Activated T-cell treated with anti-CD3 and anti-CD28 coated beads, Interleukin-2, amount 50 U/mL, for 48 hours (primary cell): ENCODE measurements around the gene PSME2.

Experiments used
- DNase-seq, 2 experiments: peaks; one replicate each; pipeline ENCODE4 v3.0.0-alpha.2; 2020

Gene PSME2

DNA sequence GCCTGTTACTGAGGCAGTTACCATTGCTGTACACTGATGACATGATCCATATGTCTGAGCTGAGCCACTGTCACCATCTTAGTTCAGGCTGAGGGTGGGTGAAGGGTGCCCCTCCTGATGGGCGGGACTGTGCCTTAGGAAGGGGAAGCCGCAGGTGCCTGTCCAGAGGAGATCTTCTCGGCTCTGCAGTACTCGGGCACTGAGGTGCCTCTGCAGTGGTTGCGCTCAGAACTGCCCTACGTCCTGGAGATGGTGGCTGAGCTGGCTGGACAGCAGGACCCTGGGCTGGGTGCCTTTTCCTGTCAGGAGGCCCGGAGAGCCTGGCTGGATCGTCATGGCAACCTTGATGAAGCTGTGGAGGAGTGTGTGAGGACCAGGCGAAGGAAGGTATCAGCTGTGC lies 4.6 kb upstream of the PSME2 start:
- DNase-seq: no peak

DNA sequence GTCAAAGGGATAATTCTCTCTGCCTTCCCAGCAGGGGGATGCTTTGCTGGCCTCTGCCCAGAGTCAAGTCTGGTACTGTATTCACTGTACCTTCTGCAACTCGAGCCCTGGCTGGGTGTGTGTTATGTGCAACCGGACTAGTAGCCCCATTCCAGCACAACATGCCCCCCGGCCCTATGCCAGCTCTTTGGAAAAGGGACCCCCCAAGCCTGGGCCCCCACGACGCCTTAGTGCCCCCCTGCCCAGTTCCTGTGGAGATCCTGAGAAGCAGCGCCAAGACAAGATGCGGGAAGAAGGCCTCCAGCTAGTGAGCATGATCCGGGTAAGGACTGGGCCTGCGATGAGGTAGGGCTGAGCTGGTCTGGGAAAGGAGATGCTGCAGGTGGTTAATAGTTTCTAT lies 4.2 kb upstream of the PSME2 start:
- no peak for DNase-seq

DNA sequence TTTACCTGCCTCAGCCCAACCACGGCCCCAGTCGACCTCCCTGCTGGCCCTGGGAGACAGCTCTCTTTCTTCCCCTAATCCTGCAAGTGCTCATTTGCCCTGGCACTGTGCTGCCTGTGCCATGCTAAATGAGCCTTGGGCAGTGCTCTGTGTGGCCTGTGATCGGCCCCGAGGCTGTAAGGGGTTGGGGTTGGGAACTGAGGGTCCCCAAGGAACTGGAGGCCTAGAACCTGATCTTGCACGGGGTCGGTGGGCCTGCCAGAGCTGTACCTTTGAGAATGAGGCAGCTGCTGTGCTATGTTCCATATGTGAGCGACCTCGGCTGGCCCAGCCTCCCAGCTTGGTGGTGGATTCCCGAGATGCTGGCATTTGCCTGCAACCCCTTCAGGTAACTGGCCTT lies 3.7 kb upstream of the PSME2 start:
- DNase-seq: no peak

DNA sequence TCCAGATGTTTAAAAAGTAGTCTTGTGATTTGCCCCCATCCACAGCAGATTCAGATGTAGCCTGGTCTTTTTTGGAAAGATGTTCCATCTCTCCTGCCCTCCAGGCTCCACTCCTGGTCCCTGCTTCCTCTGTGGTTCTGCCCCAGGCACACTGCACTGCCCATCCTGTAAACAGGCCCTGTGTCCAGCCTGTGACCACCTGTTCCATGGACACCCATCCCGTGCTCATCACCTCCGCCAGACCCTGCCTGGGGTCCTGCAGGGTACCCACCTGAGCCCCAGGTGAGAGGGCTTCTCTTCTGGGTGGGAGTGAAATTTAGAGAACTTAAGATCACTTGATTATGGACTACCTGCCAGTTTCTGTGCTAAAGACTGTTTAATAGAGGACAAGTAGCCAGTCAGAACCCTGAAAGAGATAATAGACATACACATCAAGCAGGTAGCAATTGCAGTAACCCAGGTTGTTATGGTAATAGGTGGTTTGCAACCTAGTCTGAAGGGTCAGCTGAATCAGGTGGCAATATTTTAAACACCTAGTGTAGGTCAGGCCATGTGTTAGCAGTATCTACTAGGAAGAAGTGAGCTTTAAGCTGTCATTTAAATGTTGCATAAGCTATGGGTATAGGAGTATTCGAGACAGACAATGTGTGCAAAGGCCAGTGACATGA lies 3.0 kb upstream of the PSME2 start:
- DNase-seq: no peak

DNA sequence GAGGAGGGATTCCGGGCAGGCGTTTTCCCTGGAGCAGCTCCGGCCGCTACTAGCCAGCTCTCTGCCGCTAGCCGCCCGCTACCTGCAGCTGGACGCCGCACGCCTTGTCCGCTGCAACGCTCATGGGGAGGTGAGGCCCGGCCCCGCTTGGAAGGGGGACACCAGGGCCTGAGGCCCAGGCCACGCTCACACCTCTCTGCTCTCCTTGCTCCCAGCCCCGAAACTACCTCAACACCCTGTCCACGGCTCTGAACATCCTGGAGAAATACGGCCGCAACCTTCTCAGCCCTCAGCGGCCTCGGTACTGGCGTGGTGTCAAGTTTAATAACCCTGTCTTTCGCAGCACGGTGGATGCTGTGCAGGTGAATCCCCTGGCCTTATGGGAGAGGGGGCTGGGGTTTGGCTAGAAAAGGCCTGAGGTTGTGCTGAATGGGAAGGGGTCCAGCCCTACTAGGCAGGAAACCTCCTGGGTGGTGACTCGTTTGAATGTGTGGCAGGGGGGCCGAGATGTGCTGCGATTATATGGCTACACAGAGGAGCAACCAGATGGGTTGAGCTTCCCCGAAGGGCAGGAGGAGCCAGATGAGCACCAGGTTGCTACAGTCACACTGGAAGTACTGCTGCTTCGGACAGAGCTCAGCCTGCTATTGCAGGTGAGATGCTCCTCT lies 1.5 kb upstream of the PSME2 start:
- DNase-seq: no peak

DNA sequence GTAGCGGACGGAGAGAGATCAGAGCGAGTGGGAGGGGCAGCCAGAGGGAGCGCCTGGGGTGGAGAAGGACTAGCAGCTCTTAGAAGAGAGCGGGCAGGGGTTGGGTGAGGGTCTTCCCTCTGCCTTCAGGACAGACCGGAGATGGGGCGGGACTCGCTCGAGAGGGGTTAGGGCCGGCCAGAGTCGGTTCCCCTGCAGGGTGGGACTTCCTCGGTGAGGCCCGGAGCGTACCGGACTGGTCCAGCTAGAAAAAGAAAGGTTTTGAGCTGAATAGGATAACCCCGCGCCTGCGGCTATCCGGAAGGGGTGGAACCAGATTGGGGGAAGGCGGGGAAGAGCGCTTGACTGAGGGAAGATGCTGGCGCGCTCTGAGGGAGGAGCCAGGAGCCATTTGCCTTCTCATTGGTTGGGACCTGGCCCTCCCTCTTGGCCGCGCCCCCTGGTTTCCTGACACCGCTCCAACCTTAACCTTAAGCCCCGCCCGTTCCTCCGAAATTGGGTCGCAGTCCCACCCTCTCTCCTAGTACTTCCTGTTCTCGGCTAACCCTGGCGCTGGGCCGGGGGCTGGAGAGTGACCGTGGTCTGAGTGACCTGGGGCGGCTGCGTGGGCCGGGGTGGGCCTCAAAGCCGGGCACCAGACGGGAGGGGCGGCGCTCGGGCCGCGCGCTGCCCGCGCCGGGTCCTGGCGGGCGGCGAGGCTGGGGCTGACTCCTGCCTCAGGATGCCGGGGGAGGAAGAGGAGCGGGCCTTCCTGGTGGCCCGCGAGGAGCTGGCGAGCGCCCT lies 759 bp upstream of the PSME2 start, which contains the start of gene RNF31:
Gene RNF31, plus strand, starts transcription at position 521 of the 783 bp plus-strand sequence. Its CDS starts 201 bp downstream, at position 722.
- peak; percentile 97 to 98 for DNase-seq

DNA sequence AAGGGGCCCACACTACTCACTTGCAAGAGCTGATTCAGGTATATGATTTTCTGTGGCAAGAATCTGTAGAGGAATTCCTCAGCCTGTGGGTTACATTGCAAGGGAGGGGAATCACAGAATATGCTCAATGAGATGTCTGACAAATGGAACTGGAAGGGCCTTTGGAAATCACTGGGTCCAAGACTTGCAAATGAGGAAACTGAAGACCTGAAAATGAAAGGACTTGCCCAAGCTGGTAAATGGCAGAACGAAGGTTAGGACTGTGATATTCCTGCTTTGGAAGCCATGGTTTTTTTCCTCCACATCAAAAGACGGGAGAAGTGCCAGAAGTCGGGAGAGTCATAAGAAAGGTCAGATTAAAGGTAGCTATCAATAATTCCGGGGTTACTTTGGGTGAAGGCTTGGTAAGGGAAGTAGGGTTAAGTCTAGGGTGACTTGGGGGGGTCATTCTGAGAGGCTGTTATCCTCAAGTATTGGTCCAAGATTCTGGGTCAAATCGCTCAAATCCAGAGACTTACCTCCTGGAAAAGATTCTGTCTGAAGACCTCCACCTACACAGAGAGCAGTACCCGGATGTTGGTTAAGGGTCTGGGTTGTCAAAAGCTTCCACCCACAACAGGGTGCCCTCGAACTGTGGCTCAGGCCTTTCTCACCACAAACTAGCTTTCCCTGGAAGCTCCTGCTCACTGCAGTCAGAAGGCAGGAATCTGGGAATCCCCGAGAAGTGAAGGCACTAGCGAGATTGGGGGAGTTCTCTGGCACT lies 539 bp downstream of the PSME2 start:
- DNase-seq: no peak

DNA sequence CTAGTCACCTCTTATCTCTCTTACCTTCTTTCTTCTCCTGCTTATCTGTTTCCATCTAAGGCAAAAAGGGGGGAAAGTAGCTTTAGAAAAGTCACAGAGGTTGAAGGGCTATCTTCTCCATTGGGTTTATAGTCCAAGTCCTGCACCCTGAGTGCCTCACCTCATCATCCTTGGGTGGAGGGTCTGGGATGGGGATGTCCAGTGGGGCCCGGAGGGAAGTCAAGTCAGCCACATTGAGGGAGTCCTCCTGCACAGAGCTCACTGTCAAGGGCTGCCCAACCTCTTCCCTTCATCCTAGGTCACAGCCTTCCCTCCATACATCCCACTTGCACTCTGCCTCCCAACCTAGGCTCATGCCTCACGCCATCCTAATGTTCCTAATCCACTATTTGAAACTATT lies 1.2 kb downstream of the PSME2 start:
- DNase-seq: no peak

DNA sequence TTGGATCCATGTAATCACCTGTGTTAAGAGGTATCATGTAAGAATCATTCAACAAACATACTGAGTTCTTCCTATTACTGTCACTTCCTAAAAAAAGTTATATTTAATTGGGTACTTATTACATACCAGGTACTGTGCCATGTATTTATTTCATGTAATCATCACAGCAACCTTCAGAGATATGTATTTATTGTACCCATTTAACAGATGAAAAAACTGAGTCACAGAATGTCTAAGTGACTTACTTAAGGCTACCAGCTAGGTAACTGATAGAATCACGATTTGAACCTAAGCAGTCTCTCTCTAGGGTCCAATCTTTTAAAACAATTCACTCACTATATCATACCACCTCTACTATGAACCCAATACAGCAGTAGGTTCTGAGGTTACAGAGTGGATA lies 2.0 kb downstream of the PSME2 start:
- DNase-seq: no peak

DNA sequence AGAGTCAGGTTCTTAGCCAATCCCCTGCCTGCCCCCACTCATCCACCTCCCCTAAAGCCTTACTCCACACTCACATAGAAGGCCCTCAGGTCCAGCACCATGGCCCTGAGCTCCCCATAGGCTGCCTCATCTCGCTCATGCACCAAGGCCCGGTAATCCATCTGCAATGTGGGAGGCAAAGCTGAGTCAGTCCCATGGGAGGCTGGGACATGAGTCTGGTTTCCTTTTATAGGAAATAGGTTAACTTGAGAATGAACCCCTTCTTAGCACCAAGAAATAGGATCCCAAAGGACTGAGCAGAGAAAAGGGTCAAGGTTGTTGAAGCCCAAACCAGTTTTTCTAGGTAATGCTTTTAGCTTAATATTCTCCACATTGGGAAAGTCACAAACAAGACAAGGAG lies 2.9 kb downstream of the PSME2 start:
- DNase-seq: no peak

DNA sequence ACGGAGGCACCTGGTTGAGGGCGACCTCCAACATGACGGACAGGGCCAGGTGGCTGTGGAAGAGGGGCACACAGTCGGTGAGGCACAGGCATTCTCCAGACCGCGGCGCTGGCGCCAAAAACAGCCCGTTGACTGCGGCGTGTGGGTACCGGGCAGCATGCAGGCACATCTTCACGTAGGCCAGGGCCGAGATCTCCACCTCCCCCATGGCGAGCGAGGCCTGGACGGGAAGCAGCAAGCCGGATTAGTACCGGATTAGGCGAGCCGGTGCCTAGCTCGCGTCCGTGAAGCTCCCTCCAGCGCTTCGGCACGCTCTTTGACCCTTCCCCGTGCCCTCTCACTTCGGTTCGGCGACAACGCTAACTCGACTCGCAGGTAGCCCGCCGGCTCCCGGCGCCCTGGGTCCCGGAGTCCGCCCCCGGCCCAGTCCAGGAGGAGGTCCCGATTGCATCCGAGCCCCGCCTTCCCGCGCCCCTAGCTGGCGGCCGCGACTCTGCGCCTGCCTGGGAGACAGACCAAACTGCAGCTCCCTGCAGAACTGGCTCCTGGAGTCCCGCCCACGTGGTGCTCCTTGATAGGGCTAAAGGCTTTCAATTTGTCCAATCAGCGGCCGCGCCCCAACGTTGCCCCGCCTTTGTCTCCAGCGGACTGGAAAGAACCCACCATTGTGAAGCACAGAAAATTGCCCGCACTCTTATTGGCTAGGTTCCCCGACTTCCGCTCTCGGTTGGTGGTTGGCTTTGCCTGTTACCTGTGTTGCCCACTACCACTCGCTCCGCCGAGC lies 5.1 kb downstream of the PSME2 start, which contains the start of gene EMC9:
Gene EMC9, minus strand, starts transcription at position 495 of the 784 bp plus-strand sequence. Its CDS starts 287 bp downstream, at position 208.
- peak; percentile 100 for DNase-seq

DNA sequence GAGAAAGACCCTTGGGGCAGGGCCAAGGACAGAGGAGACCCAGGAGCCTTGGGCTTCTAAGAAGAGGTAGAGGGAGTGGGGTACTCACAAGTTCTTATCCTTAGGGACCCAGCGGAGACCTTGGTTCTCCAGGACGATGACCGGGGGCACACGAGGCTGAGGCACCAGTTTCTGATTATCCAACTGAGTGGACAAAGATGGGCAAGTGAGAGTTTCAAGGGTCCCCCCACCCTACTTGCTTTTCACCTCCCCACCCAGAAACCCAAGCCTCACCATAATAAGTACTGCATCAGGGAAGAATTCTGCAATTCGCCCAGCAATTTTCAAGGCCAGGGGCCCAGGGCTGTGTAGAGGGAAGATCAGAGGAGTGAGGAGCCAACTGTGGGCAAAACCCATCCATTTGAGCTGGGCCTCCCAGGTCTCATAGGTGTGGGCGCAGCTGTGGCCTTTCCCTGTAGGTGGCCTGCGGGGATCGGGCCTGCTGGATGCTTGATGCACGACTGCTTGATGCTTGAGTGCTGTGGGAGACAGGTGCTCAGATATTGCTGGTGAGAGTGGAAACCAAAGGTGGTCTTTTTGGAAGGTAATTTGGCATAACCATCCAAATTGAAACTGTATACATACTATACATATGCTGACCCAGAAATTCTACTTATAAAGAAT lies 7.0 kb downstream of the PSME2 start:
- peak in 1 of 2 experiments; percentile 51 for DNase-seq

DNA sequence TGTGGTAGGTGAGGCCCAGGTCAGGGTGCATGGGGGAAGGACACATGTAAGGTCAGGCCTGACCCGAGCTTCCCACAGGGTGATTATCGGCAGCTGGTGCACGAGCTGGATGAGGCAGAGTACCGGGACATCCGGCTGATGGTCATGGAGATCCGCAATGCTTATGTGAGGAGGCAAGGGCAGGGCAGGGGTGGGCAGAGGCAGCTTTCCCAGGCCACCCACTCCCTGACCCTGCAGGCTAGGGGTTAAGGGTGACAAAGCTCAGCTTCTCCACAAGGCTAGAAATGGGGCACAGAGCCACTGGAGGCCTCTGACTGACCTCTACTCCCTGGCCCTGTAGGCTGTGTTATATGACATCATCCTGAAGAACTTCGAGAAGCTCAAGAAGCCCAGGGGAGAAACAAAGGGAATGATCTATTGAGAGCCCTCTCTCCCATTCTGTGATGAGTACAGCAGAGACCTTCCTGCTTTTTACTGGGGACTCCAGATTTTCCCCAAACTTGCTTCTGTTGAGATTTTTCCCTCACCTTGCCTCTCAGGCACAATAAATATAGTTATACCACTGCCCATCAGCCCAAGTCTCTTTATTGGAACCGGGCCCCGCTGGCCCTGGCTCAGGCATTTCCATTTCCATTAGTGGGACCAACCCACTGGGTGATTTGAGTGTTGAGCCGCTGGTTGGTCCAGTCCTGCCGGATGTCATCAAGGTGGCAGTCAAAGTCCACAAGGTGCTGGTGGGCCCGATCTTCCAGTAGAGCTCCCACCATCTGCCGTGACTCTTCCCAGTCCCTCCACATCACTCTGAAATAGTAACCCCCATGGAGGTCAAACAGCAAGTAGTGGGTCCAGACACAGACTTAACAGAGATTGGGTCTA lies 7.8 kb downstream of the PSME2 start:
- DNase-seq: no peak

DNA sequence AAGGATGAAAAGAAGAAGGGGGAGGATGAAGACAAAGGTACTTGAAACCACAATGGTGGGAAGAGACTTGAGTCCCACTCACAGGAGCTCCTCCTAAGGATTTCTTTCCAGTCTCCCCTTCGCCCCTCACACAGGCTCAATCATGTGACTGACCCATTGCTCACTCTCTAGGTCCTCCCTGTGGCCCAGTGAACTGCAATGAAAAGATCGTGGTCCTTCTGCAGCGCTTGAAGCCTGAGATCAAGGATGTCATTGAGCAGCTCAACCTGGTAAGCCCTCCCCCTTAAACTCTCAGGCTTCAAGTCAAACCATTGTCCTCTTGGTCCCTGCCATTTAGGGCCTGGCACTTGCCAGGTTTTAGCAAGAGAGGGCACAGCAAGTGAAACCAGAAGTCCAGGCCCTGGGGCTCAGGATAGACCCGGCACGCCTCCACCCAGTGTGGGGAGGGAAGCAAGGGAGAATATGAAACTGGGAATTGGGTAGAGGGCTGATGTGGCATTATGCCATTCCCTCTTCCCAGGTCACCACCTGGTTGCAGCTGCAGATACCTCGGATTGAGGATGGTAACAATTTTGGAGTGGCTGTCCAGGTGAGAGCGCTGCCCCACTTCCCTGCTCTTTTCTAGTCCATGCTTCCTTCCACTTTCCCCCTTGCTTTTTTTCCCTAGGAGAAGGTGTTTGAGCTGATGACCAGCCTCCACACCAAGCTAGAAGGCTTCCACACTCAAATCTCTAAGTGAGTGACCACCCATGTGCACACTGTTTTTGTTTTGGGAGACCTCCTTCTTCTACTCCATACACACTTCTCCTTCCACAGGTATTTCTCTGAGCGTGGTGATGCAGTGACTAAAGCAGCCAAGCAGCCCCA lies 8.6 kb downstream of the PSME2 start:
- no peak for DNase-seq

DNA sequence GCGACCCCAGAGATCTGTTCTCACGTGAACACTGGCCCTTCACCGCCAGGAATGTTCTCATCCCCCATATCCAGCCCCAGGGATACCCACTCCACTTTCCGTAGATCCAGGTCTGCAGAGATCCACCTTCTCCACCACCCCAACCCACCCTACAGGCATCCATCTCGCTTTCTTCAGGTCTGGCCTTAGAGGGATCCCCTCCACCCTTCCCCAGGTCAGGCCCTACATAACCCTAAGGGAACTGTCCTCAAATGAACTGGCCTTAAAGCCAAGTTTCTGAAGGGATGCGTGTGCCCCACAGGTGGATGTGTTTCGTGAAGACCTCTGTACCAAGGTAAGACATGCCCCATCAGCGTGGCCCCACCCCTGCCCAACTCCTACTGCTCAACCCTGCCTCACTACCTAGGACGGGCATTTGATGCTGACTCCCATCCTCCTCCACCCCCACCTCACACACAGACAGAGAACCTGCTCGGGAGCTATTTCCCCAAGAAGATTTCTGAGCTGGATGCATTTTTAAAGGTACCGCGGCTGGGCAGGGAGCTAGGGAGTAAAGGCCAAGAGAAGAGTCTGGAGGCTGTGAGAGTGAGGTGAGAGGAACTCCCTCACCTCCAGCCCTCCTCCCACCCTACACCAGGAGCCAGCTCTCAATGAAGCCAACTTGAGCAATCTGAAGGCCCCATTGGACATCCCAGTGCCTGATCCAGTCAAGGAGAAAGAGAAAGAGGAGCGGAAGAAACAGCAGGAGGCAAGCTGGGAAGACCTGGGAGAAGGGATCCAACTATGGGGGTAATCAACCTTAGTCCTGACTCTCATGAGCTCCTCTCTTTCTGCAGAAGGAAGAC lies 9.5 kb downstream of the PSME2 start:
- DNase-seq: peak; percentile 43 to 49

DNA sequence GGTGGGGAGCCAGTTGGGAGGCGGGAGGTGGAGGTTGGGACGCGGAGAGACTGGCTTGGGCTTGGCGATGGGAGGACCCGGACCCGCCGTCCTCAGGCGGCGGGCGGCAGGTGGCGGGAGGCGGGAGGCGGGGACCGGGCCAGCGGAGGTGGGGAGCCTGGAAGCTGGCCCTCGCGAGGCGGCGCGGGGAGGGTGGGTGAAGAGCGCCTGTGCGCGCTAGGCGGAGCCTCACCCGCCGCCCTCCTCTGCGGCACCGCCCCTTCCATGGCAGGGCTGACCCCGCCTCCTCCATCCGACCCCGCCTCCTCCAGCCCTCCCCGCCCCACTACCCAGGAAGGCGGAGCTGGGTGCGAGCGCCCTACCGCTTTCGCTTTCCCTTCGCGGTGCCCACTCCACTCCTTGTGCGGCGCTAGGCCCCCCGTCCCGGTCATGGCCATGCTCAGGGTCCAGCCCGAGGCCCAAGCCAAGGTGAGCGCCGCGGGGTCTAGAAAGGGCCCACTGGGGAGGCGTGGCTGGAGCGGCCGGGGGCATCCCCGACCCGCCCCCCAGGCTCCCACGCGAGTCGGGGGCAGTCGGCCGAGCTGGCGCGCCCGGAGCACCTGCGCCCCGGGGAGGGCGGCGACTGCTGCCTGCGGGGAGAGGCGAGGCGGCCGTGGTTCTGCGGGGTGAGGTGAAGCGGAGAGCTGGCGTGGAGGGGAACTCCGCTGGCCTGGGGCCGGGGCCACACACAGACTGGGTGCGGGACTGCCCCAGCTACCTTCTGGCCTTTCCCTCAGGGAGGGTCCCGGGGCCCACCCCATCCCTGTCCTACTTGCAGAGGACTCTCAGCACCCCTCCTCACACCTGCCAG lies 10.4 kb downstream of the PSME2 start, which contains the start of gene PSME1:
Gene PSME1, plus strand, starts transcription at position 361 of the 850 bp plus-strand sequence. Its CDS starts 69 bp downstream, at position 430.
- DNase-seq: peak; percentile 96 to 97

DNA sequence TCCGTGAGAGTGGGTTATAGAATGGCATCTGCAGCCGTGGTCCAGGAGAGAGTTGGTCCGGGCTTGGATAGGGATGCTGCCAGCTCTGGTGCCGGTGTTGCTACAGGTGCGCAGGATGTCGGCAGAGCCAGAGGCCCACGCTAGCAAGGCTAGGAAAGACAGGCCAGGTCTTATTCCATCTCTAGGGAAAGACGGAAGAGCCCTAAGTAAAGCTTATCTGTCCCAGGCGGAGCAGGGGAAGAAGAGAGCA lies 10.9 kb downstream of the PSME2 start:
- no peak for DNase-seq

DNA sequence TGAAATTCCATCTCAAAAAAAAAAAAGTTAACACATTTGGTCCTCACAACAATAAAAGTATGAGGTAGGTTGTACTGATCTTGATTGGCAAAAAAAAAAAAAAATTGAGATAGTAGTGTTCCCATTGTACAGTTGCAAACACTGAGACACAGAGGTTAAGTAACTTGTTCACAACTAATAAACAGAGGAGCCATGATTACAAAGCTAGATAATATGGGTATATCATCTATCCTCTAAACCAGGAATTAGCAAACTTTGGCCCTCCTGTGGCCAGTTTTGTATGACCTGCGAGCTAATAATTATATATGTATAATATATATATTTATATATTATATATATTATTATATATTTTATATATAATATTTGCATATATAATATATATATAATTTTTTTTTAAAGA lies 12.7 kb downstream of the PSME2 start:
- no peak for DNase-seq
